Mesothelial cell of epicardium (in vitro differentiated cells): ENCODE measurements around the gene LIMS1. TPM values are rescaled to one million over a fixed set of nuclear protein-coding genes. Genes with fewer than 3 reads are reported as not detected.
A peak's percentile ranks its signal among the peaks of the same experiment; 100 is the strongest.

Experiments
- DNase-seq, 2 experiments: peaks; one replicate each; pipeline ENCODE4 v3.0.0; 2021; ENCODE audit warnings: low spot score in 2 of 2; ENCODE audit not compliant: unreplicated experiment in 2 of 2
- H3K27ac Mint-ChIP-seq: 2 replicates; pipeline ENCODE4 v1.8.0; 2021; ENCODE audit warnings: mixed read lengths
- H3K27me3 Mint-ChIP-seq: 2 replicates; pipeline ENCODE4 v1.8.0; 2021; ENCODE audit warnings: low read depth, mixed read lengths
- H3K36me3 Mint-ChIP-seq: 2 replicates; pipeline ENCODE4 v1.8.0; 2021; ENCODE audit warnings: mixed read lengths
- H3K4me1 Mint-ChIP-seq: 2 replicates; pipeline ENCODE4 v1.8.0; 2021; ENCODE audit warnings: mixed read lengths
- H3K4me3 Mint-ChIP-seq: 2 replicates; pipeline ENCODE4 v1.8.0; 2021; ENCODE audit warnings: mild to moderate bottlenecking, moderate library complexity, mixed read lengths
- H3K9me3 Mint-ChIP-seq: 2 replicates; pipeline ENCODE4 v1.8.0; 2021; ENCODE audit warnings: mixed read lengths
- CTCF ChIP-seq: fragments of 200-600 bp; sonication (generic); IDR thresholded peaks from one replicate; pipeline ENCODE4 v1.5.0; 2021; ENCODE audit warnings: antibody characterized with exemption; ENCODE audit not compliant: unreplicated experiment
- total RNA-seq: library from RNA; stranded (reverse); gene quantifications from 3 replicates; pipeline ENCODE4 v1.2.1, GENCODE V29; 2021

Gene LIMS1
- total RNA-seq, 1 donor from 2014 or later: 46.6 TPM

DNA sequence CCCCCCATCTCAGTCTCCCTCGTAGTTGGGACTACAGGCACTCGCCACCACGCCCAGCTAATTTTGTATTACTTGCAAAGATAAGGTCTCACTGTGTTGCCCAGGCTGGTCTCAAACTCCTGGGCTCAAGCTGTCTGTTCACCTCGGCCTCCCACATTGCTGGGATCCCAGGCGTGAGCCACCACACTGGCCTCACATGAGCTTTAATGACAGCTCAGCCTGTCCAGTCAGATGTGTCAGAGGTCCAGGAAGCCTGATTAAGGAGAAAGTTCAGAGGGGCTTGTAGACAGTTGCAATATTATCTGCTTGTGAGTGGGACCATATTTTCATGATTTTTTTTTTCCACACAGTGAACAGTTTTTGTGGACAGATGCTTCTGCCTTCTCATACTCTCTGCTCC lies 82.0 kb downstream of the LIMS1 start:
- no peak for TF ChIP-seq CTCF
- Mint-ChIP-seq H3K27ac (peak overlapping the region; percentile 28), H3K9me3 (no peaks in the 10 kb centered on the region), H3K4me1 (peaks cover 80% of the 10 kb centered on the region), H3K27me3 (no peaks in the 10 kb centered on the region), H3K36me3 (no peaks in the 10 kb centered on the region), H3K4me3 (no peak overlapping the region)
- DNase-seq: no peak

DNA sequence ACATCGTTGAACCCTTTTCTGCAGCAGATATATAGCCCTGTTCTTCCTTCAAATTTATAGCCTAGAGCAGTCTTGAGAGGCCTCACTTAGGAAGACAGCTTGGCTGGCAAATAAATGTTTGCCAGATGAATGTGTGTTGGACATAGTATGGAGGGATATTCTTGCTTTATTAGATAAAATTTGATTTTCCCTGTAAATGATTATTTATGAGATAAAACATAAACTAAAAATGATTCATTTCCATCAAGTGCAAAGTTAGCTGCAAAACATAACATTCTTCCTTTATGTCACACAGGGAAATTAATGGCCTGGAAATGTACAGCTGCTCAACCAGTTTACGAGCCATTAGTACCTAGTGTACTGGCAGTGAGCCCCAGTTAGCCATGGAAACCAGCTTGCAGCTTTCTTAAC lies 82.5 kb downstream of the LIMS1 start:
- Mint-ChIP-seq H3K36me3 (no peaks in the 10 kb centered on the region), H3K27me3 (no peaks in the 10 kb centered on the region), H3K4me3 (no peak overlapping the region), H3K27ac (peak overlapping the region; percentile 65), H3K9me3 (no peaks in the 10 kb centered on the region), H3K4me1 (peaks cover 85% of the 10 kb centered on the region)
- TF ChIP-seq CTCF: no peak
- no peak for DNase-seq

DNA sequence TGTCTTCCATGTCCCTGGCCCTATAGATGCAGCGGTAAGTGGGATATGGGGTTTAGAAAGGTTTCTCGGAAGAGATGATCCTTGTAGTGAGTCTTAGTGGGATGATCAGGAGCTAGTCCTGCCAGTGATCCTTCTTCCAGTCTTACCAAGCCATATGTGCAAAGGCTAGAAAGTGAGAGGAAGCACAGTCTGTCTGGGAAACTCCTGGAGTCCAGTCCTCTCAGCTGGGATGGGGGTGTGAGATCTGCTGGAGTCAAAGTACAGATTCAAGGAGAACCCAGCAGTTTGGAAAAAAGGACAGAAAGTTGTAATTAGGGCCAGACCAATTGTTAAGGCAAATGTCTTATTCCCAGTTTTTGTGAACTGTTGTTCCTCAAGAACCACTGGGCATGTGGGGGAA lies 83.3 kb downstream of the LIMS1 start:
- Mint-ChIP-seq H3K27ac (peak overlapping the region; percentile 65), H3K36me3 (no peaks in the 10 kb centered on the region), H3K27me3 (no peaks in the 10 kb centered on the region), H3K9me3 (no peaks in the 10 kb centered on the region), H3K4me3 (no peak overlapping the region), H3K4me1 (peaks cover 88% of the 10 kb centered on the region)
- no peak for DNase-seq
- TF ChIP-seq CTCF: no peak

DNA sequence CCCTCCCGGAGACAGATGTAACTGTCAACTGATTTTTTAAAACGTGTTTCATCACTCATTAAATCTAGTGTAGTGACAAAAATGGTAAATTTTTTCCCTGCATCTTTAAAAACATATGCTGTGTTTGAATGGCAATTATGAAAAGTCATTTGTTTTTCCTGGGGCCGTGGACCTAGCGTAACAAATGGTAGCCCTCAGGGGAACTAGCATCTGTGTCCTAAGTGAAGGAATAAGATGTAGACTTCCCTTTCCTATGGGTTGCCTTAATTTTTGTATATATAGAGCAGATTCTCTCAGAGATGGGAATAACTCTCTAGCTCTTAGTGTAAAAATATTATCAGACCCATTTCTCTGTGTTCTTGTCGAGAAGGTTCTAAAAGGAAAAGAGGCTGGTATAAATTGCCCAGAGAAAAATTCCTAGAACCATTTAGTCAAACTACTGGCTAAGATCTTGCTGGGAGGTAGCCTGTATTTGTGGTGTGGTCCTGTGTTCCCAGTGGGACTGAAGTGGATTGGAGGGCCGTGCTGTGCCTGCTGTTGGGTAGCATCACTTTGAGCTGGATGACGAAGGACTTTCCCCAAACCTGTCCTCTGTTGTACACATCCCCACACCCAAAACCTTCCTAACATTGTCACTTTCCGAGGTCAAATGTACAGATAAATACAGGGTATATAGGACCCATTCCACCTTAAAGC lies 85.8 kb downstream of the LIMS1 start:
- Mint-ChIP-seq H3K4me1 (peaks cover 69% of the 10 kb centered on the region), H3K4me3 (no peak overlapping the region), H3K9me3 (no peaks in the 10 kb centered on the region), H3K36me3 (no peaks in the 10 kb centered on the region), H3K27ac (peak overlapping the region; percentile 69), H3K27me3 (no peaks in the 10 kb centered on the region)
- DNase-seq: no peak
- no peak for TF ChIP-seq CTCF

DNA sequence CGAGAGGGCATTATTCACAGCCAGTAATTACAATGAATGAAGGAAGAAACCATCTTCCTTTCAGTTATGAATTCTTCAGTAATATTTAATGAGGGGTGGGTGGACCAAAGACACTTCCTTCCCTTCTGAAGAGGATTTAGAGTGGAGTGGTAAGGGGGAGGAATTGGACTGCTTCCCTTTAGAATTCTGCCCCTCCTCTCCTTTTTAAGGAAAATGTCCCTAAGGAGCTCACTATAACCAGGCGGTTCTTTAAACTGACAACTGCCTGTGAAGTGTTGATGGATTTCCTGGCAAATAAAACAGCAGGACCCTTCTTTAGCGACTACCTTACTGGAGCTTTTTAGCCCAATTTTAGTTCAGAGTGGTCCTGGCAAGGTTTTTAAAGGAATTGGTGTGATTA lies 86.4 kb downstream of the LIMS1 start:
- Mint-ChIP-seq H3K36me3 (no peaks in the 10 kb centered on the region), H3K4me3 (no peak overlapping the region), H3K4me1 (peaks cover 67% of the 10 kb centered on the region), H3K27ac (peak overlapping the region; percentile 69), H3K9me3 (no peaks in the 10 kb centered on the region), H3K27me3 (no peaks in the 10 kb centered on the region)
- DNase-seq: no peak
- TF ChIP-seq CTCF: no peak
